Measurements from ENCODE around the gene EIF4H.

The EIF4H gene

GRCh38 chr7:74228951-74229900, 55.1 kb downstream of the EIF4H start:
- DNase-seq = no peak

GRCh38 chr7:74230446-74231231, 56.5 kb downstream of the EIF4H start:
- DNase-seq = no peak

- DNase-seq = no peak
Observed at GRCh38 chr7:74231232-74231590, 57.1 kb downstream of the EIF4H start.

DNA sequence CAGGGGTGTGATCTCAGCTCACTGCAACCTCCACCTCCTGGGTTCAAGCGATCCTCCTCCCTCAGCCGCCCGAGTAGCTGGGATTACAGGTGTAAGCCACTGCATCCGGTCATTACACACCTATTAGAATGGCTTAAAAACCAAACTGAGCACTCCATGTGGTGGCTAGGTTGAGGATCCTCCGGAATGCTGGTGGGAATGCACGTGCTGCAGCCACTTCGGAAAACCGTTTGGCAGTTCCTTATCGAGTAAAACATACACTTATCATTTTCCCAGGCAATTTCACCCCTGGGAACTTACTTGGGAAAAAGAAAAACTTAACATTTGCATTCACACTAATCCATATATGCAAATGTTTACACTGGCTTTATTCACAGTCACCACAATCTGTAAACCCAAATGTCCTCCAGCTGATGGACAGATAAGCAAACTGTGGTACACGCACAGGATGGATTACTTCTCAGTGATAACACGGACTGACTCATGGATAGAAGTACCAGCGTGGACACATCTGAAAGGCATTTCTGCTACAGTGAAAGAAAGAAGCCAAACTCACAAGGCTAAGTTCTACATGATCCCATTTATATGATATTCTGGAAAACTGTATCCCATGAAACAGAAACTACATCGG, 59.6 kb downstream of the EIF4H start:
- DNase-seq = no peak

- no peak for DNase-seq
Observed at GRCh38 chr7:74235518-74236268, 61.5 kb downstream of the EIF4H start.

GRCh38 chr7:74236284-74236683, 62.1 kb downstream of the EIF4H start:
- no peak for DNase-seq

DNA sequence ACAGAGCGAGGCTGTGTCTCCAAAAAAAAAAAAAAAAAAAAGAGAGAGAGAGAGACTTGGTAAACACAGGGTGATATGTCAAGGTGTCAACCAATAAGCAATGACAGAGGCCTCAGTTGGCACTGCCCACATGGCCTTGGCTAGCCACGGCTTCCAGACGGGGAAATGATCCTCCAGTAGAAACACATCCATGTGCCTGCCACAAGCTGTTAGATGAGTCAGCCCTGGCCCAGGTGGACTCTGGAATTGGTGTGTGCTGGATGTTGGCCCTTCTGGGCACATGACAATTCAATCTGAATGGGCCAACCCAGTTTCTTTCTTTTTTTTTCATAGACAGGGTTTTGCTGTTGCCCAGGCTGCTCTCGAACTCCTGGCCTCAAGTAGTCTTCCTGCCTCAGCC, 66.3 kb downstream of the EIF4H start:
- no peak for DNase-seq

GRCh38 chr7:74242122-74242443, 67.9 kb downstream of the EIF4H start:
- DNase-seq = no peak

DNA sequence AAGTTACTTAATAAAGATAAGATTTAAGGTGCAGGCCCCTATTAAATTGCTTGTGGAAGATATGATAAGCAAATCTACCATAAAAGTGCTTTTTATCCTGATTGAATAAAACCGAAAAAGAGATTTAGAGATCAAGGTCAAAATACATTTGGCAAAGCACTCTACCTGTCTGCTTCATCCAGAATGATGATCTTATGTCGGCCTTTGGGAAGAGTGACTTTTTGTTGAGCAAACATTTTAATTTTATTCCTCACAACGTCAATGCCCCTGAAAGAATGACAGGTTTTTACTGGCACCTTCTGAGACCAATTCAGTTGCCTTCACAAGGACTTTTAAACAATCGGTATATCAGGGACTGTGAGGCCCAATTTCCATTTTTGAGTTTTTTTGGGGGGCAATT, 72.3 kb downstream of the EIF4H start:
- no peak for DNase-seq

All from NCI-H1417 (cell line).